GM12873 (cell line): Measurements from ENCODE around the gene PRKCE.

Experiments used
- TF ChIP-seq, protein P1 (sequence below): IDR thresholded peaks from 2 replicates; pipeline ENCODE4 v1.5.1; 2012; ENCODE audit warnings: low read depth, mild to moderate bottlenecking, moderate library complexity, low read length, control low read depth; ENCODE audit not compliant: insufficient read depth; ENCODE audit errors: missing control alignments

The PRKCE gene

GRCh38 chr2:46184794-46185583 lies 533.5 kb downstream of the PRKCE start:
- TF ChIP-seq, protein P1, sequence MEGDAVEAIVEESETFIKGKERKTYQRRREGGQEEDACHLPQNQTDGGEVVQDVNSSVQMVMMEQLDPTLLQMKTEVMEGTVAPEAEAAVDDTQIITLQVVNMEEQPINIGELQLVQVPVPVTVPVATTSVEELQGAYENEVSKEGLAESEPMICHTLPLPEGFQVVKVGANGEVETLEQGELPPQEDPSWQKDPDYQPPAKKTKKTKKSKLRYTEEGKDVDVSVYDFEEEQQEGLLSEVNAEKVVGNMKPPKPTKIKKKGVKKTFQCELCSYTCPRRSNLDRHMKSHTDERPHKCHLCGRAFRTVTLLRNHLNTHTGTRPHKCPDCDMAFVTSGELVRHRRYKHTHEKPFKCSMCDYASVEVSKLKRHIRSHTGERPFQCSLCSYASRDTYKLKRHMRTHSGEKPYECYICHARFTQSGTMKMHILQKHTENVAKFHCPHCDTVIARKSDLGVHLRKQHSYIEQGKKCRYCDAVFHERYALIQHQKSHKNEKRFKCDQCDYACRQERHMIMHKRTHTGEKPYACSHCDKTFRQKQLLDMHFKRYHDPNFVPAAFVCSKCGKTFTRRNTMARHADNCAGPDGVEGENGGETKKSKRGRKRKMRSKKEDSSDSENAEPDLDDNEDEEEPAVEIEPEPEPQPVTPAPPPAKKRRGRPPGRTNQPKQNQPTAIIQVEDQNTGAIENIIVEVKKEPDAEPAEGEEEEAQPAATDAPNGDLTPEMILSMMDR, result peak; percentile 44

DNA sequence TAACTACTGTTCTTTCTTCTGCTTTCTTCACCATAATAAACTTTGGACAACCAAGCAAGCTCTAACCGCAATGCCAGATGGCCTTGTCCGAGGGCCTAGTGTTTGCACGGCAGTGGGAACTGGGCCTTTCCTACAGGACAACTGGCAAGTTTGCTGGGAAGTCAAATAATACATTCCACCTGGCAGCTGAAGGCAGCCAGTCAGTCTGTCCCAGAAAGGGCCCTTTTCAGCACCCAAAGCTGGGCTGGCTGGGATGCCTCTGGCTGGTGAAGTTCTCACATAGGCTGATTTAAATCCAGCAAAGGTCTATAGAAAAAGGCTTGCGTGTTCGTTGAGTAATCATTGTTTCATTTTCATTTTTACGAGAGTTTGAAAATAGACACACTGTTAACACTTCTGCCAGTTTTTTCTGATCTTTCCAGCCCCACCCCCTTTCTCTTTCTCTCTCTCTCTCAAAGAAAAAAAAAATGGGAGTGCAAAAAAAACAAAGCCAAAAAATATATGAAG lies 535.7 kb downstream of the PRKCE start:
- TF ChIP-seq, protein P1, result no peak

GRCh38 chr2:46188041-46188716 lies 536.7 kb downstream of the PRKCE start:
- TF ChIP-seq, protein P1, result no peak

DNA sequence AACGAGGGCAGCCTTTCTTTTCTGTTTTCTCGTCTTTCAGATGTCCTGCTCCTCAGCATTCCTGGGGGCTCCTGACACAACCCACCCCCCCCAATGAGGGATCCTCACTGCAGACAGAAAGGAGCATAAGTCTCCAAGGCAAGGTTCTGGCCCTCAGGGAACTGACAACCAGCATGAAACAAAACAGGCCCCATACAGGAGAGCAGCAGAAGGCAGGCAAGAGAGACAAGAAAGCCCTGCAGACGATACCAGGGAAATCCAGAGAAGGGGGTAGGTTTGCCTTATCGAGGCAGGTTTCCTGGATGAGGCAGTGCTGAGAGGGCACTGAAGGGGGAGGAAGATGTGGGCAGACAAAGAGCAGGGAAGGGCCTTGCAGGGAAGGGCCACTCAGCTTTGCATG lies 541.9 kb downstream of the PRKCE start:
- TF ChIP-seq, protein P1, result no peak

DNA sequence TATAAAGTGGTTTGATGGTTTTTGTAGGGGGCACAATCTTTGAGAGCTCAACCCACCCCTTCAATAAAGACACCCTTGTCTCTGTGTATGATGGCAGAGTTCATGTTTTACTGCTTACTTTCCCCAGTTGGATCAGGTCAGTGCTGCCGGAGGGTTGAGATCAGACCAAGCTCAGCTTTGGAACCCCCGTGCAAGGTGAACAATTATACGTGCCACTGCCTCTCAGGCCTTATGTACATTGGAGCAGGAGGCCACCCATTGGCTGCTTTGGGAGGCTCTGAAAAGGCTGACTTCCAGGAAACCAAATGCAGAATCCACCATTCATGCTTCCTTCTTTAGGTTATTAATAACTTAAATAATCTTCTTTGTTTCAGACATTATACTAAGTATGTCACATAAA lies 542.4 kb downstream of the PRKCE start:
- TF ChIP-seq, protein P1, result no peak

DNA sequence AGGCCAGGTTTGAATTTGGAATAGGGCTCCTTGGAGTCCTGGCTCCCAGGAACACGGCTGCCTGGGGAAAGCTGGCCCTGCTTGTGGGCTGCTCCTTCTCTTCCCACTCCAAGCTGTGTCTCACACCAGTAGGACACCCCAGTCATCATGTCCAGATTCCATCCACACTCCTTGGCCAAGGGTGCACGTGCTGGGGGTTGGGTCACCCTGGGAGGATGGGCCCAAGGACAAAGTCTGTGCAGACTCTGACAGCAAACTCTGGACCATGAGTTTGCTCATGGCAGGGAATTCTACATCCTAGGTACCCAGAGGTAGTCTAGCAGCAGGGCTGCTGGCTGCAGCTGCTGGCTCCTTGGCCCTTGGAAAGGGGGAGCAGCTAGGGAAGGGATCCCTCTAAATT lies 543.4 kb downstream of the PRKCE start:
- TF ChIP-seq, protein P1, result no peak

GRCh38 chr2:46195819-46196218 lies 544.3 kb downstream of the PRKCE start:
- TF ChIP-seq, protein P1, result no peak
